GM19395 (cell line): ENCODE data around the gene TTC33.
A peak's percentile ranks its signal among the peaks of the same experiment; 100 is the strongest.

Source experiments
- ATAC-seq: cut with Tn5 transposase; IDR thresholded peaks from one replicate; pipeline ENCODE4 v1.9.1; 2021; ENCODE audit warnings: mild to moderate bottlenecking, moderate library complexity; ENCODE audit not compliant: unreplicated experiment

The TTC33 gene

GRCh38 chr5:40681363-40682153, 74.2 kb downstream of the TTC33 start:
- ATAC-seq: peak; percentile 26

DNA sequence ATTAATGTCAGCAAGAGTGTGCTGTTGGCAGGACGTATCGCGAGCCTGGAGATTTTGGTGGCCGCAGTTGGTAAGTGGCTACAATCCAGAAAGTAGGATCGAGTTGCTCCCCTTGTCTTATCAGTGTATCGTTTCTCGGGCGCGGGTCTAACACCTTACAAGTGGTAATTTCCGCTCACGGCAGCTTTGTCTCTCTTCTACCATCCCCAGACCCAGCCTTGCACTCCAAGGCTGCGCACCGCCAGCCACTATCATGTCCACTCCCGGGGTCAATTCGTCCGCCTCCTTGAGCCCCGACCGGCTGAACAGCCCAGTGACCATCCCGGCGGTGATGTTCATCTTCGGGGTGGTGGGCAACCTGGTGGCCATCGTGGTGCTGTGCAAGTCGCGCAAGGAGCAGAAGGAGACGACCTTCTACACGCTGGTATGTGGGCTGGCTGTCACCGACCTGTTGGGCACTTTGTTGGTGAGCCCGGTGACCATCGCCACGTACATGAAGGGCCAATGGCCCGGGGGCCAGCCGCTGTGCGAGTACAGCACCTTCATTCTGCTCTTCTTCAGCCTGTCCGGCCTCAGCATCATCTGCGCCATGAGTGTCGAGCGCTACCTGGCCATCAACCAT, 74.9 kb downstream of the TTC33 start:
- ATAC-seq: no peak

GRCh38 chr5:40679913-40680681, 75.7 kb downstream of the TTC33 start, which contains the start of gene PTGER4:
Gene PTGER4, plus strand, starts transcription at chr5:40679915. Its CDS starts 1,079 bp downstream, at chr5:40680994.
- ATAC-seq: peak; percentile 46

- peak; percentile 71 for ATAC-seq
Measured at GRCh38 chr5:40679148-40679912, 76.4 kb downstream of the TTC33 start.

DNA sequence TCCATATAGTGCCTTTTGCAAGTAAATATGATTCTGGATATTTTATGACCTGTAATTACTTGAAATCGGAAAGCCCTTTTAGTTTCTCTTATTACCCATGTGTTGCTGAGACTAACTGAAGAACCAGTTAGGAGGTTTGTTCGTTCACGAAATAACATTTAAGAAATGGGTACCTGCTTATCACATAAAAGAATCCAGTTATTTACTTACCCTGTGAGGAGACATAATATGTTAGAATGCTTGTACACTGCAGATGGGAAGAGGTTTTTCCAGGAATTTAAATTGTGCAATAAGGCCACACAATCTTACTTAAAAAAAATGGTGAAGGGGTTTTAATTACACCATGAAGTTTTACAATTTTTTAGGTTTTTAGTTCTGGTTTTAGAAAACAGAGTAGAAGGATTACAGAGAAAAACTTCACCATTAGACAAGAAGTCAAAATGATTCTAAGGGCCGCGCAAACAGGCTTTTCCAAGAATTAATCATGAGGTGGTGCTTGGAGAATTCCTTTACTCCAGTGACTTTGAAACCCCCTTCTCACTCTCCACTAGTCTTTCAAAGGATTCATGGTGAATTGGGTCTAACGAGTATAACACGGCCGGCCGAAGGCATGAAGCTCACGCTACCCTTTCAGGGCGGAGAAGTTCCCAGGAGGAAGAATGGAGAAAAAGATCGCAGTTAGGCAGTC, 77.2 kb downstream of the TTC33 start:
- no peak for ATAC-seq

GRCh38 chr5:40678026-40678425, 77.7 kb downstream of the TTC33 start:
- no peak for ATAC-seq

- ATAC-seq: no peak
Measured at GRCh38 chr5:40677456-40677855, 78.3 kb downstream of the TTC33 start.

- no peak for ATAC-seq
Measured at GRCh38 chr5:40676613-40677343, 79.0 kb downstream of the TTC33 start.

- no peak for ATAC-seq
Measured at GRCh38 chr5:40675396-40676133, 80.2 kb downstream of the TTC33 start.

GRCh38 chr5:40674661-40675235, 81.0 kb downstream of the TTC33 start:
- no peak for ATAC-seq

DNA sequence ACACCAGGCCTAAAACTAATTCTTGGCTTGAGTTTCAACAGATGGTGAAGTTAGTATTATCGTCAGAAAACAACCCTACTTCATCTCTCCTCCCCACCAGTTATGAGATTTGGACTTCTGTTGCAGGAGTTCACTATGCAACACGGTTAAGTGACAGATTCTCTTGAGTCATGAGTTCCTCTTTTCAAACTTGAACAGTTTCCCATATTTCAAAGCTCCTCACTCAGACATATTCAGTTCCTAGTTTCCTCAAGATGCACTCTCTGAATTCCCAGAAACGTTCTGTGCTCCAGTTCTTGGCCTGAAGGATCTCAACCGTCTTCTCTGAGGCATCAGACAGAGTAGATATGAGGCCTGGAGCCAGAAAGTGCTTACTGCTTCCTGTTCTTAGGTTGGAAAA, 83.3 kb downstream of the TTC33 start:
- no peak for ATAC-seq

DNA sequence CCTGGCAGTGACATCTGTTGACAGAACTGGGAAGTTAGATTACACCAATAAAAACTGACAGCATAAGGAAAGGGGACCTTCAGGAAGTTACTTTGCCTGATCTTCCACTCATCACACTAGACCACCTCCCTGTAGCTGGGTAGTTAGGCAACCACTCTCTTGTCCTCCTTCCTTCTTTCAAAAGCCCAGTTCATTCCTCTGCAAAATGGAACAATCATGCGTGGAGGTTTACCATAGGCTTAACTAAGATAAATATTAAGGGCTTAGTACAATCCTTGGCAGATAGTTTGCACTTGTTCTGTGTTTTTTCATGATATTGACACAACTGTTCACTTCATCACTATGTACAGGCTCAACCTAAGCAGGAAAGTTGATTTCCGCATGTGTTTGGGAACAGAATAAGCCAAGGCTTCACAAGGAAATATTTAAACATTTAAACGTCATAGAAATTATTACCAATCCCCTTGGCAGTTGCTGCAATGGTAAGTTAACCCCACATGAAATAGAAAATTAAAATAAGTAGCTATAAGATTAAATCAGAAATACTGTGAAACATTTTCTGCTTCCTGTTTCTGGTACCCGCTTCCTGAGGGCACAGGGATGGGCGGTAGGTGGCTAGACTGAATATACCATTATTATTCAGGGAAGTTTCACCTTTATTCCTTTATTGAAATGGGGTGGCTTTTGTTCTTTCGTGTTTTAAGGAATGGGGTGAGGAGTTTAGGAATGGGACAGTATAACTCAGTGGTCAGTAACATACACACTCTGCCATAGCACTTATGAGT, 86.0 kb downstream of the TTC33 start:
- ATAC-seq: no peak

DNA sequence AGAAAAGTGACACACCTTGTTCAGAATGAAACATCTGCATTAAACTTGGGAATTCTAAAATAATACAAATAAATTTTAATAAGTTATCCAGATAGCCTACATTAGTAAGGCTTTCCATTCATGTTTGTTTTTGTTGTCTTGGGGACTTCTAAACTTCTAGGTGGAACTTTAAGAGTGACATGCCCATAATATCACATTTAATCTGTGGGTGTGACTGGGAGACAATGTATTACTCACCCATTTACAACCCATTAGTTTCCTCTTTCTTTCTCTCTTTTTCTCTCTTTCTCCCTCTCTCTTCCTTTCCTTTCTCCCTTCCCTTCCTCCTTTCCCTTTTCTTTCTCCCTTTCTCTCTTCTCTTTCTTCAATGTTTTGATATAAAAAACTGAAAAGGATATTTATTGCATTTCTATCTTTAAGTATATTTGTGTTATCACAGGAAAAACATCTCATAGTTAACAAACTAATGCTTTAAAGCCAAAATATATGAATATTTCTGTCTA, 88.5 kb downstream of the TTC33 start:
- ATAC-seq: no peak

- no peak for ATAC-seq
Measured at GRCh38 chr5:40666657-40667056, 89.1 kb downstream of the TTC33 start.

GRCh38 chr5:40665635-40666298, 90.0 kb downstream of the TTC33 start:
- ATAC-seq: no peak

- ATAC-seq: no peak
Measured at GRCh38 chr5:40660751-40661150, 95.0 kb downstream of the TTC33 start.

DNA sequence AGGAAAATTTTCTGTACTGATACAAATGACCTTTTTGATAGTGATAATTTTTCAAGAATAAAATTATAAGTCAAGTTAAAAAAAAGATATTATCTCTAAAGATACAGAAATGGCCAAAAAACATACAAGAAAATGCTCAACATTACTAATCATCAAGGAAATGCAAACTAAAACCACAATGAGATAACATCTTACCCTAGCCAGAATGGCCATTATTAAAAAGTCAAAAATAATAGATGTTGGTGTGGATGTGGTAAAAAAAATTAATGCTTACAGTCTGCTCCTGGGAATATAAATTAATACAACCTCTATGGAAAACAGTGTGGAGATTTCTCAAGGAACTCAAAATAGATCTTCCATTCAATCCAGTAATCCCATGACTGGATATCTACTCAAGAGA, 99.0 kb downstream of the TTC33 start:
- ATAC-seq: no peak
